K562 (cell line): ENCODE measurements around the gene WDPCP. TPM values are rescaled to one million over a fixed set of nuclear protein-coding genes. Genes with fewer than 3 reads are reported as not detected.

Experiments used
- ARNT ChIP-seq, 2 experiments: fragments of 450-650 bp; IDR thresholded peaks; 2 replicates each; pipeline ENCODE4 v1.6.1; 2016; ENCODE audit warnings: mild to moderate bottlenecking in 1 of 2
- CBX1 ChIP-seq: sonication (generic); IDR thresholded peaks from 2 replicates; pipeline ENCODE4 v1.6.1; 2016; ENCODE audit warnings: antibody characterized with exemption, low read depth, mild to moderate bottlenecking
- ELF1 ChIP-seq: fragments of 200-800 bp; sonication (Bioruptor generic); IDR thresholded peaks from 2 replicates; pipeline ENCODE4 v1.6.1; 2016; ENCODE audit warnings: missing genetic modification characterization, missing compliant biosample characterization
- HEY1 ChIP-seq: fragments of 250-450 bp; sonication (Bioruptor Pico); IDR thresholded peaks from 2 replicates; pipeline ENCODE4 v1.5.0; 2020; ENCODE audit warnings: mild to moderate bottlenecking, moderate library complexity, borderline replicate concordance
- HIVEP1 ChIP-seq: fragments of 250-450 bp; sonication (Bioruptor Pico); IDR thresholded peaks from 2 replicates; pipeline ENCODE4 v1.4.0; 2020; ENCODE audit warnings: mild to moderate bottlenecking
- HMG20A ChIP-seq: fragments of 450-650 bp; formaldehyde crosslinking; conservative IDR thresholded peaks from 2 replicates; pipeline ENCODE4 v1.4.0; 2020; ENCODE audit warnings: mild to moderate bottlenecking, mixed read lengths
- HNRNPK ChIP-seq: fragments of 200-400 bp; formaldehyde crosslinking; IDR thresholded peaks from one replicate; pipeline ENCODE4 v1.6.1; 2018; ENCODE audit warnings: mild to moderate bottlenecking, low read depth, low read length; ENCODE audit not compliant: poor library complexity, severe bottlenecking
- MBD2 ChIP-seq: sonication (generic); IDR thresholded peaks from 2 replicates; pipeline ENCODE4 v1.6.1; 2016; ENCODE audit warnings: low read depth, borderline replicate concordance
- MIER1 ChIP-seq: fragments of 450-650 bp; IDR thresholded peaks from 2 replicates; pipeline ENCODE4 v1.6.1; 2016; ENCODE audit warnings: antibody characterized with exemption, mild to moderate bottlenecking, low read depth
- POLR2G ChIP-seq: fragments of 200-400 bp; formaldehyde crosslinking; IDR thresholded peaks from 2 replicates; pipeline ENCODE4 v1.6.1; 2017; ENCODE audit warnings: low read depth, mild to moderate bottlenecking, antibody characterized with exemption, low read length, moderate library complexity
- RFX5 ChIP-seq: IDR thresholded peaks from 2 replicates; pipeline ENCODE4 v1.6.1; 2011; ENCODE audit warnings: low read depth, mild to moderate bottlenecking, improper control_type of control experiment, low read length
- RNF2 ChIP-seq: sonication (generic); IDR thresholded peaks from 2 replicates; pipeline ENCODE4 v1.6.1; 2016
- SAFB ChIP-seq: fragments of 200-400 bp; formaldehyde crosslinking; IDR thresholded peaks from 2 replicates; pipeline ENCODE4 v1.6.1; 2017; ENCODE audit warnings: low read depth, low read length, borderline replicate concordance
- SPI1 ChIP-seq: IDR thresholded peaks from 2 replicates; pipeline ENCODE4 v1.6.1; 2011; ENCODE audit warnings: low read depth, low read length, control low read depth, borderline replicate concordance
- STAT5B ChIP-seq: fragments of 250-450 bp; sonication (Bioruptor Pico); IDR thresholded peaks from 2 replicates; pipeline ENCODE4 v1.8.0; 2021; ENCODE audit warnings: mild to moderate bottlenecking, inconsistent platforms
- ZNF165 ChIP-seq: fragments of 250-450 bp; sonication (Bioruptor Pico); IDR thresholded peaks from 2 replicates; pipeline ENCODE4 v1.4.0; 2020; ENCODE audit warnings: borderline replicate concordance
- ZNF316 ChIP-seq: fragments of 450-650 bp; IDR thresholded peaks from 2 replicates; pipeline ENCODE4 v1.6.1; 2016
- ZNF347 ChIP-seq: fragments of 450-650 bp; formaldehyde crosslinking; IDR thresholded peaks from 2 replicates; pipeline ENCODE4 v1.4.0; 2020; ENCODE audit warnings: low read depth, mild to moderate bottlenecking, moderate library complexity
- ZNF436 ChIP-seq: fragments of 250-450, 450-650 bp; sonication (Bioruptor Pico); formaldehyde crosslinking; IDR thresholded peaks from 2 replicates; pipeline ENCODE4 v1.7.0; 2020; ENCODE audit warnings: mild to moderate bottlenecking
- ZNF764 ChIP-seq: fragments of 250-450 bp; sonication (Bioruptor Pico); IDR thresholded peaks from 2 replicates; pipeline ENCODE4 v1.4.0; 2020; ENCODE audit warnings: low read depth, mild to moderate bottlenecking, moderate library complexity
- polyA plus RNA-seq, 8 experiments: library from polyadenylated mRNA; depleted of rRNA in 4 of 8; stranded (reverse) in 5 of 8; unstranded in 3 of 8; fragments of >200 nt; fragmentation: Nextera tagmentation in 2 of 8; fragmentation: Illumina TruSeq in 1 of 8; extraction: Ambion mirVana in 2 of 8; extraction: Trizol in 1 of 8; gene quantifications; 2 replicates each; pipeline versions ENCODE4 v1.2.1 to v1.2.3, GENCODE V29; 2011 to 2014; ENCODE audit warnings: inconsistent platforms in 1 of 8, missing spikeins in 1 of 8
- total RNA-seq, 7 experiments: library from RNA; depleted of rRNA in 6 of 7; stranded (reverse); fragments of >200 nt in 6 of 7; fragmentation: Illumina TruSeq in 2 of 7; extraction: Trizol in 2 of 7; gene quantifications; 2 replicates each; pipeline versions ENCODE4 v1.2.1 to v1.2.3, GENCODE V29; 2011 to 2021; ENCODE audit warnings: low replicate concordance in 1 of 7
- TF ChIP-seq, protein P1 (sequence below), 2 experiments: IDR thresholded peaks in 1 of 2; conservative IDR thresholded peaks in 1 of 2; 2 replicates each; pipeline ENCODE4 v1.6.1; 2016; ENCODE audit warnings: low read depth in 2 of 2, mild to moderate bottlenecking in 1 of 2, missing compliant biosample characterization in 1 of 2, missing genetic modification characterization in 1 of 2, moderate library complexity in 1 of 2
- TF ChIP-seq, protein P2 (sequence below): fragments of 250-450 bp; sonication (Bioruptor Pico); IDR thresholded peaks from 2 replicates; pipeline ENCODE4 v1.5.1; 2021; ENCODE audit warnings: mild to moderate bottlenecking
- TF ChIP-seq, protein P3 (sequence below): fragments of 450-650 bp; IDR thresholded peaks from 2 replicates; pipeline ENCODE4 v1.6.1; 2017; ENCODE audit warnings: mild to moderate bottlenecking, moderate library complexity

Gene WDPCP
- total and polyA plus RNA-seq, 9 of the 15 experiments (the other 6 are each of a cell fraction or from before 2014, with no cell fraction given) = 1.4 to 6.4 (median 5.5) TPM

DNA sequence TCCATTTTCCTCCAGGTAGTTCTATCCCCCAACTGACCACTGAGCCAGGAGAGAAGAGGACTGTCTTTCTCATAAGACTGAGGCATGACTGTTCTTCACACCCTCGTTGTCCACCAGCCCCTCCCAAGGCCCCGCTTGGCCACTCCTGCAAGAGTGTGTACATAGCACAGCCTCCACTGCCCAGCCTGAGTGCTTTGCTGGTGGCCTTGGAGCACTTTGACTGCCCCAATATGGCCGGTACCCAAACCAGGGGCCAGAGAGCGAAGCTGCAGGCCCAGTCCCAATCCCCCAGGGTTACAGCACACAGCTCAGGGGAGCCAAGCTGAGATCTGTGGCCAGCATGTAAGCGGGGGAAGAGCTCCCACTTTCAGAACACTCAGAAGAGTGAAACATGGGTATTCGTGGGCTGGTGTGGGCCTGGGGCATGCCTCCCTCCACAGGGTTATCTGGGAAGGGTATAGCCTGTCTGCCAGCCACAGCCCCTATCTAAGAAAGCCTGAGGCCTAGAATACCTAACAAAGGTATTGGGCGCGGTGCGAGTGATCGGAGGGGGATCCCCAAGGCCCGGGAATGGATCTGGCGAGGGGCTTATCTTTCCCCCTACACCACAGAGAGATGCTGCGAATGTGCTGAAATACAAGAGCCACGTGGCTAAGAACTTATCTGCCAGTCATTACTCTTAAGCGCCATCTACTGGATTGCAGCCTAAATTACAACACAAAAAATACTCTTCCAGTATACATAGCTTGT, 163.8 kb downstream of the WDPCP start (continued):
- TF ChIP-seq ZNF436 (CRISPR knock-in tag) (no peak), ZNF764 (CRISPR knock-in tag) (no peak), ELF1 (tag) (no peak), STAT5B (no peak), ZNF347 (CRISPR knock-in tag) (no peak), ZNF165 (CRISPR knock-in tag) (no peak), MBD2 (no peak), HNRNPK (no peak), MIER1 (no peak), CBX1 (no peak), ARNT (IDR thresholded peaks at IDR 0.05) (no peak), HIVEP1 (CRISPR knock-in tag) (no peak), RNF2 (no peak), POLR2G (no peak), HMG20A (no peak), SPI1 (no peak), HEY1 (no peak), ZNF316 (peak; percentile 40; the same call in 1 of the 2 replicates), SAFB (no peak), RFX5 (no peak)
- TF ChIP-seq, protein P1, sequence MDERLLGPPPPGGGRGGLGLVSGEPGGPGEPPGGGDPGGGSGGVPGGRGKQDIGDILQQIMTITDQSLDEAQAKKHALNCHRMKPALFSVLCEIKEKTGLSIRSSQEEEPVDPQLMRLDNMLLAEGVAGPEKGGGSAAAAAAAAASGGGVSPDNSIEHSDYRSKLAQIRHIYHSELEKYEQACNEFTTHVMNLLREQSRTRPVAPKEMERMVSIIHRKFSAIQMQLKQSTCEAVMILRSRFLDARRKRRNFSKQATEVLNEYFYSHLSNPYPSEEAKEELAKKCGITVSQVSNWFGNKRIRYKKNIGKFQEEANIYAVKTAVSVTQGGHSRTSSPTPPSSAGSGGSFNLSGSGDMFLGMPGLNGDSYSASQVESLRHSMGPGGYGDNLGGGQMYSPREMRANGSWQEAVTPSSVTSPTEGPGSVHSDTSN (CRISPR knock-in tag; IDR thresholded peaks at IDR 0.05; ENCODE audit: low read depth) = no peak
- TF ChIP-seq, protein P1 (tag; conservative IDR thresholded peaks at IDR 0.05; ENCODE audit: low read depth) = no peak
- TF ChIP-seq, protein P2, sequence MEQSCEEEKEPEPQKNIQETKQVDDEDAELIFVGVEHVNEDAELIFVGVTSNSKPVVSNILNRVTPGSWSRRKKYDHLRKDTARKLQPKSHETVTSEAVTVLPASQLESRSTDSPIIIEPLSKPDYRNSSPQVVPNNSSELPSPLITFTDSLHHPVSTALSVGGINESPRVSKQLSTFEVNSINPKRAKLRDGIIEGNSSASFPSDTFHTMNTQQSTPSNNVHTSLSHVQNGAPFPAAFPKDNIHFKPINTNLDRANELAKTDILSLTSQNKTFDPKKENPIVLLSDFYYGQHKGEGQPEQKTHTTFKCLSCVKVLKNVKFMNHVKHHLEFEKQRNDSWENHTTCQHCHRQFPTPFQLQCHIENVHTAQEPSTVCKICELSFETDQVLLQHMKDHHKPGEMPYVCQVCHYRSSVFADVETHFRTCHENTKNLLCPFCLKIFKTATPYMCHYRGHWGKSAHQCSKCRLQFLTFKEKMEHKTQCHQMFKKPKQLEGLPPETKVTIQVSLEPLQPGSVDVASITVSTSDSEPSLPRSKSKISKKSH = no peak
- TF ChIP-seq, protein P3, sequence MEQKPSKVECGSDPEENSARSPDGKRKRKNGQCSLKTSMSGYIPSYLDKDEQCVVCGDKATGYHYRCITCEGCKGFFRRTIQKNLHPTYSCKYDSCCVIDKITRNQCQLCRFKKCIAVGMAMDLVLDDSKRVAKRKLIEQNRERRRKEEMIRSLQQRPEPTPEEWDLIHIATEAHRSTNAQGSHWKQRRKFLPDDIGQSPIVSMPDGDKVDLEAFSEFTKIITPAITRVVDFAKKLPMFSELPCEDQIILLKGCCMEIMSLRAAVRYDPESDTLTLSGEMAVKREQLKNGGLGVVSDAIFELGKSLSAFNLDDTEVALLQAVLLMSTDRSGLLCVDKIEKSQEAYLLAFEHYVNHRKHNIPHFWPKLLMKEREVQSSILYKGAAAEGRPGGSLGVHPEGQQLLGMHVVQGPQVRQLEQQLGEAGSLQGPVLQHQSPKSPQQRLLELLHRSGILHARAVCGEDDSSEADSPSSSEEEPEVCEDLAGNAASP = no peak
